Activated CD8-positive, alpha-beta T cell treated with anti-CD3 and anti-CD28 coated beads for 36 hours (primary cell): ENCODE measurements around the gene COBL. TPM values are rescaled to one million over a fixed set of nuclear protein-coding genes. Genes with fewer than 3 reads are reported as not detected.

Experiments
- ATAC-seq: fragments of 200-7000 bp; cut with Tn5 transposase; one replicate; pipeline ENCODE4 v1.10.0; 2021; ENCODE audit warnings: mild to moderate bottlenecking, moderate library complexity
- CTCF ChIA-PET: fragments of 350-600 bp; sonication (Branson Sonifier 250); formaldehyde crosslinking; loops from one replicate; lab custom pipeline; 2021; ENCODE audit warnings: antibody characterized with exemption; lab: Charles Lee
- POLR2A ChIA-PET: fragments of 350-600 bp; sonication (Branson Sonifier 250); formaldehyde crosslinking; loops from one replicate; lab custom pipeline; 2021; ENCODE audit warnings: antibody characterized with exemption; lab: Charles Lee
- DNase-seq: peaks from one replicate; pipeline ENCODE4 v3.0.0-alpha.2; 2020
- H3K27ac Mint-ChIP-seq: one replicate; pipeline ENCODE4 v1.8.0; 2021; ENCODE audit warnings: mild to moderate bottlenecking, mixed read lengths
- H3K27me3 Mint-ChIP-seq: one replicate; pipeline ENCODE4 v1.8.0; 2021; ENCODE audit warnings: mixed read lengths
- H3K36me3 Mint-ChIP-seq: one replicate; pipeline ENCODE4 v1.8.0; 2021; ENCODE audit warnings: low read depth, mixed read lengths
- H3K4me1 Mint-ChIP-seq: one replicate; pipeline ENCODE4 v1.8.0; 2021; ENCODE audit warnings: low read depth, mixed read lengths
- H3K4me3 Mint-ChIP-seq: one replicate; pipeline ENCODE4 v1.8.0; 2021; ENCODE audit warnings: mild to moderate bottlenecking, moderate library complexity, mixed read lengths
- H3K9me3 Mint-ChIP-seq: one replicate; pipeline ENCODE4 v1.8.0; 2021; ENCODE audit warnings: mixed read lengths
- intact Hi-C: fragments of 100-400 bp; cut with micrococcal nuclease; formaldehyde crosslinking; loops from one replicate; pipeline ENCODE4 v1.10.0; 2022
- total RNA-seq, 2 experiments: library from RNA; stranded (reverse); gene quantifications; one replicate each; pipeline ENCODE4 v1.2.3, GENCODE V29; 2021
- TF ChIP-seq, protein P1 (sequence below): fragments of 200-600 bp; IDR thresholded peaks from one replicate; pipeline ENCODE4 v1.8.0; 2022; ENCODE audit warnings: antibody characterized with exemption, mild to moderate bottlenecking

Gene COBL
- total RNA-seq, 2 experiments from 2014 or later = not detected

DNA sequence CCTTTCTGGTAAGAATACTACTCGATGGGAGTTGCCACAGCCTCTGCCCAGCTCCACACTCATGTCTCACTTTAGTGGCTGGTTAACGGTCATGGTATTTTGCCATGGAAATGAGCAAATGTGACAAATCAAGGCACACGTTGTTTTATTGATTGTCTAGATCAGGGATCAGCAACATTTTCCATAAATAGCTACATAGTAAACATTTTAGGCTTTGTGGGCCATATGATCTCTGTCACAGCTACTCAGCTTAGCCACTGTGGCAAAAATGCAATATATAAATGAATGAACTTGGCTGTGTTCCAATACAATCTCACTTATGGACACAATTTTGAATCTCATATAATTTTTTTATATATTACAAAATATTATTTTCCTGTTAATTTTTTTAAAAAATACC is 76.9 kb downstream of the COBL start:
- Mint-ChIP-seq H3K27ac (no peak overlapping the region), H3K27me3 (no peaks in the 10 kb centered on the region), H3K4me1 (no peaks in the 10 kb centered on the region), H3K9me3 (no peaks in the 10 kb centered on the region), H3K4me3 (no peak overlapping the region), H3K36me3 (no peaks in the 10 kb centered on the region)
- ATAC-seq = no peak
- CTCF ChIA-PET = no interaction called here
- intact Hi-C loops = no loop called here
- POLR2A ChIA-PET = no interaction called here
- no peak for DNase-seq
- TF ChIP-seq, protein P1, sequence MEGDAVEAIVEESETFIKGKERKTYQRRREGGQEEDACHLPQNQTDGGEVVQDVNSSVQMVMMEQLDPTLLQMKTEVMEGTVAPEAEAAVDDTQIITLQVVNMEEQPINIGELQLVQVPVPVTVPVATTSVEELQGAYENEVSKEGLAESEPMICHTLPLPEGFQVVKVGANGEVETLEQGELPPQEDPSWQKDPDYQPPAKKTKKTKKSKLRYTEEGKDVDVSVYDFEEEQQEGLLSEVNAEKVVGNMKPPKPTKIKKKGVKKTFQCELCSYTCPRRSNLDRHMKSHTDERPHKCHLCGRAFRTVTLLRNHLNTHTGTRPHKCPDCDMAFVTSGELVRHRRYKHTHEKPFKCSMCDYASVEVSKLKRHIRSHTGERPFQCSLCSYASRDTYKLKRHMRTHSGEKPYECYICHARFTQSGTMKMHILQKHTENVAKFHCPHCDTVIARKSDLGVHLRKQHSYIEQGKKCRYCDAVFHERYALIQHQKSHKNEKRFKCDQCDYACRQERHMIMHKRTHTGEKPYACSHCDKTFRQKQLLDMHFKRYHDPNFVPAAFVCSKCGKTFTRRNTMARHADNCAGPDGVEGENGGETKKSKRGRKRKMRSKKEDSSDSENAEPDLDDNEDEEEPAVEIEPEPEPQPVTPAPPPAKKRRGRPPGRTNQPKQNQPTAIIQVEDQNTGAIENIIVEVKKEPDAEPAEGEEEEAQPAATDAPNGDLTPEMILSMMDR = no peak

DNA sequence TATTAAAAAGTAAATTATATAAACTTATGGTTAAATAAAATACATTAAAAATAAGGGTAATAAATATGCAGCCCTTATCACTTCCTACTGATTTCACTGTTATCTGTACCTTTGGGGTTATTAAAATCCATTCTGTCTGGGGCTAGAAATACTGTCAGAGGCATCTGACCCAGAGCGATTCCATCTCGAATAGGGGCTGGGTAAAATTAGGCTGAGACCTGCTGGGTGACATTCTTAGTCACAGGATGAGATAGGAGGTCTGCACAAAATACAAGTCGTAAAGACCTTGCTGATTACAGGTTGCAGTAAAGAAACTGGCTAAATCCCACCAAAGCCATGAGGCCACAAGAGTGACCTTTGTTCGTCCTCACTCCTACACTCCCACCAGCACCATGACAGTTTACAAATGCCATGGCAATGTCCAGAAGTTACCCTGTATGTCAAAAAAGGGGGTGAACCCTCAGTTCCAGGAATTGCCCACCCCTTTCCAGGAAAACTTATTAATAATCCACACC is 77.6 kb downstream of the COBL start:
- Mint-ChIP-seq H3K36me3 (no peaks in the 10 kb centered on the region), H3K4me1 (no peaks in the 10 kb centered on the region), H3K4me3 (no peak overlapping the region), H3K27me3 (no peaks in the 10 kb centered on the region), H3K27ac (no peak overlapping the region), H3K9me3 (no peaks in the 10 kb centered on the region)
- TF ChIP-seq, protein P1 = no peak
- intact Hi-C loops = no loop called here
- no peak for DNase-seq
- ChIA-PET CTCF (no interaction called here), POLR2A (no interaction called here)
- ATAC-seq = no peak

DNA sequence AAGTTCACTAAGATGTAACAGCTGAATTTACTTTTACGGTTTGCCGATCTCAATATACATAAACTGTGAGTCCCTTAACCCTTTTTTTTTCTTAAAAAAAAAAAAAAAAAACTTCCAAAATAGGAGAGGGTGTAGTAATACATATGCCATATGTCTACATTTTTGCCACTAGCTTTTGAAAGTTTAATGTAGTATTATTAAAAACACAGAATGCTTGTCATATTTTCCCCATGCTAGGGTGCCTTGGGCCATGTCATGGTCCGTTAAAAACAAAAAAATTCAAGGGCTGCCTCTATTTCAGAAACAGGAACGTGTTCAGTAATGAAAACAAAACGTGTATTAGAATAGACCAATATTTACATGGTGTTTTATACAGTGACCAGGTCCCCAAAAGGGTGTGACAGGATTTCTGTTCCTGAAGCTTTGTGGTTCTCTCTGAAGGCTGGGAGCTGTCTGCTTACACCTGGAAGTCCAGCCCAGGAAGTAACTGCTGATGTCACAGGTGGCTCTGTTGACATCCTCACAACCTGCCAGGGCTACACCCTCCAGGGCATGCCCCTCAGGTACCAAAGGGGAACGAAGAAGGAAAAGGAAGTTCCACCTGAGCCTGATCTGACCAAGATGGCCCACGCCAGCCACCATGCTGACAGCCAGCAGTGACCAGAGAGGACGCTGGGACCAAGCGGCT is 79.0 kb downstream of the COBL start:
- DNase-seq (no peak), ATAC-seq (no peak)
- Mint-ChIP-seq H3K9me3 (no peaks in the 10 kb centered on the region), H3K27ac (no peak overlapping the region), H3K4me3 (no peak overlapping the region), H3K36me3 (no peaks in the 10 kb centered on the region), H3K27me3 (no peaks in the 10 kb centered on the region), H3K4me1 (no peaks in the 10 kb centered on the region)
- ChIA-PET POLR2A (no interaction called here), CTCF (interaction anchor here (1.7 kb wide), 1 partner anchor 77 kb away, joined by 5 read pairs; no protein-coding TSS in a partner anchor)
- intact Hi-C loops = no loop called here
- TF ChIP-seq, protein P1 = no peak

DNA sequence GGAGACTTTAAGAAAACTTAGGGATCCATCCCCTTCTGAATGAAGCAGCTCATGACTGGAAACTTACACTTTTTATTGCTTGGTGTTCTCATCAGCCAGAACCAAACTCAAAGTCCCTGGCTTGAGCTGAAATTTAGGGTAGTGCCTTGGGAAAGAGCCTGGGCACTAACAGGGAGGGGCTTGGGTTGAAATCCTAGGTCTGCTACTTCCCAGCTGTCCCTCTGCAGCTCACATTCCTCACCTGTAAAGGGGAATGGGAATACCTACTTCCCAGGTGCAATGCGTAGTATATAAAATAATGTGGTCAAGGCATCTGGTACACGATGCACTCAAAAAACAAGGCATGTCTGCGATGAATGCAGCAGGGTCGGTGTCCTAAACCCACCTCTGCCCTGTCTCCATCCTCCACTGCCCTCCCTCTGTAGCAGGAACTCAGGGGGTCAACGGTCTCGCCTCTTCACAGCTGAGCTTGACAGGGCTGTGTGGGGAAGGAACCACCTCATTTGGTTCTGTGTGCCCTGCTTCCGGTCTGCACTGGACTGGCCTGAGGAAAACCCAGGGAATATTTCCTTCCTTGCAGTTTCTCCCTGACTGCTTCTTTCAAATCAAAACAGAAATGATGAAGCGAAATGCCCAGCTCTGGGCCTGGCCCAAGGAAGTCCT is 80.0 kb downstream of the COBL start:
- H3K4me1 Mint-ChIP-seq = no peaks in the 10 kb centered on the region
- no peaks in the 10 kb centered on the region for H3K27me3 Mint-ChIP-seq
- no peak overlapping the region for H3K27ac Mint-ChIP-seq
- no peaks in the 10 kb centered on the region for H3K9me3 Mint-ChIP-seq
- DNase-seq (no peak), ATAC-seq (no peak)
- ChIA-PET CTCF (interaction anchor here (1.7 kb wide), 1 partner anchor 76 kb away, joined by 5 read pairs; no protein-coding TSS in a partner anchor), POLR2A (no interaction called here)
- intact Hi-C loops = no loop called here
- TF ChIP-seq, protein P1 = no peak
- no peak overlapping the region for H3K4me3 Mint-ChIP-seq
- no peaks in the 10 kb centered on the region for H3K36me3 Mint-ChIP-seq
